OCI-LY1 (cell line): Measurements from ENCODE around the gene AJUBA.
A peak's percentile ranks its signal among the peaks of the same experiment; 100 is the strongest.

Experiments
- H2AFZ ChIP-seq: fragments of 200-600 bp; sonication (generic), shearing (Covaris generic); 2 replicates; pipeline ENCODE4 v1.6.0; 2014; ENCODE audit warnings: antibody characterized with exemption, mild to moderate bottlenecking, low read length
- H3F3A ChIP-seq: fragments of 200-600 bp; sonication (generic), shearing (Covaris generic); 2 replicates; pipeline ENCODE4 v1.6.0; 2014; ENCODE audit warnings: mild to moderate bottlenecking, antibody characterized with exemption, low read length, moderate library complexity; ENCODE audit not compliant: insufficient read depth
- H3K27ac ChIP-seq: fragments of 200-600 bp; sonication (generic); 2 replicates; pipeline ENCODE4 v1.5.1; 2014; ENCODE audit warnings: low read length, mixed run types, mild to moderate bottlenecking, low read depth; ENCODE audit not compliant: poor library complexity, severe bottlenecking
- H3K27me3 ChIP-seq: fragments of 200-600 bp; sonication (generic); 2 replicates; pipeline ENCODE4 v1.6.0; 2014; ENCODE audit warnings: antibody characterized with exemption, mild to moderate bottlenecking, low read length, moderate library complexity; ENCODE audit not compliant: insufficient read depth
- H3K36me3 ChIP-seq: fragments of 200-600 bp; sonication (generic); 2 replicates; pipeline ENCODE4 v1.6.1; 2014; ENCODE audit warnings: mild to moderate bottlenecking, antibody characterized with exemption, low read length, moderate library complexity, mixed read lengths; ENCODE audit not compliant: insufficient read depth
- H3K4me1 ChIP-seq: fragments of 200-600 bp; sonication (generic); 2 replicates; pipeline ENCODE4 v1.5.1; 2014; ENCODE audit warnings: mild to moderate bottlenecking, low read length, moderate library complexity; ENCODE audit not compliant: insufficient read depth, severe bottlenecking
- H3K4me2 ChIP-seq: fragments of 200-600 bp; sonication (generic), shearing (Covaris generic); 2 replicates; pipeline ENCODE4 v1.6.1; 2014; ENCODE audit warnings: low read length
- H3K4me3 ChIP-seq: fragments of 200-600 bp; sonication (generic); 2 replicates; pipeline ENCODE4 v1.5.1; 2014; ENCODE audit warnings: low read length, low read depth, mild to moderate bottlenecking, mixed read lengths; ENCODE audit not compliant: poor library complexity, severe bottlenecking
- H3K79me2 ChIP-seq: fragments of 200-600 bp; shearing (Covaris generic); 2 replicates; pipeline ENCODE4 v1.6.1; 2016; ENCODE audit warnings: mixed run types, low read length, mixed read lengths; ENCODE audit not compliant: insufficient read depth
- H3K9ac ChIP-seq: fragments of 200-600 bp; sonication (generic), shearing (Covaris generic); 2 replicates; pipeline ENCODE4 v1.6.1; 2014; ENCODE audit warnings: mild to moderate bottlenecking, low read length, mixed read lengths
- H3K9me2 ChIP-seq: fragments of 200-600 bp; sonication (generic), shearing (Covaris generic); 2 replicates; pipeline ENCODE4 v1.6.1; 2014; ENCODE audit warnings: low read depth, mild to moderate bottlenecking, low read length, mixed read lengths
- H3K9me3 ChIP-seq: fragments of 200-600 bp; shearing (Covaris generic); 2 replicates; pipeline ENCODE4 v1.6.1; 2014; ENCODE audit warnings: low read length, mixed read lengths
- H4K20me1 ChIP-seq: fragments of 200-600 bp; sonication (generic), shearing (Covaris generic); 2 replicates; pipeline ENCODE4 v1.6.0; 2016; ENCODE audit warnings: mild to moderate bottlenecking, low read length; ENCODE audit not compliant: insufficient read depth
- EZH2 ChIP-seq: fragments of 200-600 bp; sonication (generic), shearing (Covaris generic); IDR thresholded peaks from 2 replicates; pipeline ENCODE4 v1.8.0; 2017; ENCODE audit warnings: borderline replicate concordance, mixed run types, mild to moderate bottlenecking, antibody characterized with exemption, low read length, moderate library complexity, mixed read lengths
- TF ChIP-seq, protein P1 (sequence below): fragments of 200-600 bp; sonication (generic), shearing (Covaris generic); IDR thresholded peaks from 2 replicates; pipeline ENCODE4 v1.5.1; 2017; ENCODE audit warnings: mild to moderate bottlenecking, antibody characterized with exemption, low read length, moderate library complexity, mixed read lengths

AJUBA gene

GRCh38 chr14:22980672-22981089, 1.7 kb downstream of the AJUBA start:
- H3K36me3 ChIP-seq, result no peaks in the 10 kb centered on the region
- H4K20me1 ChIP-seq, result no peaks in the 10 kb centered on the region
- H3K4me3 ChIP-seq, result peak overlapping the region; percentile 7
- H3K4me2 ChIP-seq, result peak overlapping the region; percentile 32; the same call in 1 of the 2 replicates
- TF ChIP-seq, protein P1, sequence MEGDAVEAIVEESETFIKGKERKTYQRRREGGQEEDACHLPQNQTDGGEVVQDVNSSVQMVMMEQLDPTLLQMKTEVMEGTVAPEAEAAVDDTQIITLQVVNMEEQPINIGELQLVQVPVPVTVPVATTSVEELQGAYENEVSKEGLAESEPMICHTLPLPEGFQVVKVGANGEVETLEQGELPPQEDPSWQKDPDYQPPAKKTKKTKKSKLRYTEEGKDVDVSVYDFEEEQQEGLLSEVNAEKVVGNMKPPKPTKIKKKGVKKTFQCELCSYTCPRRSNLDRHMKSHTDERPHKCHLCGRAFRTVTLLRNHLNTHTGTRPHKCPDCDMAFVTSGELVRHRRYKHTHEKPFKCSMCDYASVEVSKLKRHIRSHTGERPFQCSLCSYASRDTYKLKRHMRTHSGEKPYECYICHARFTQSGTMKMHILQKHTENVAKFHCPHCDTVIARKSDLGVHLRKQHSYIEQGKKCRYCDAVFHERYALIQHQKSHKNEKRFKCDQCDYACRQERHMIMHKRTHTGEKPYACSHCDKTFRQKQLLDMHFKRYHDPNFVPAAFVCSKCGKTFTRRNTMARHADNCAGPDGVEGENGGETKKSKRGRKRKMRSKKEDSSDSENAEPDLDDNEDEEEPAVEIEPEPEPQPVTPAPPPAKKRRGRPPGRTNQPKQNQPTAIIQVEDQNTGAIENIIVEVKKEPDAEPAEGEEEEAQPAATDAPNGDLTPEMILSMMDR, result no peak
- no peak for TF ChIP-seq EZH2
- H2AFZ ChIP-seq, result no peak overlapping the region
- no peaks in the 10 kb centered on the region for H3K79me2 ChIP-seq
- no peak overlapping the region for H3K27ac ChIP-seq
- H3K9ac ChIP-seq, result no peak overlapping the region
- H3K27me3 ChIP-seq, result 0 out of 2 replicates have a peak, but pooled peaks cover 3% of the 10 kb centered on the region
- peaks cover 21% of the 10 kb centered on the region for H3K4me1 ChIP-seq
- no peaks in the 10 kb centered on the region for H3K9me2 ChIP-seq
- no peaks in the 10 kb centered on the region for H3K9me3 ChIP-seq
- H3F3A ChIP-seq, result no peaks in the 10 kb centered on the region

GRCh38 chr14:22979748-22980392, 2.5 kb downstream of the AJUBA start:
- H3K27ac ChIP-seq, result no peak overlapping the region
- H3K9ac ChIP-seq, result no peak overlapping the region
- H3K9me2 ChIP-seq, result no peaks in the 10 kb centered on the region
- TF ChIP-seq, protein P1, result no peak
- TF ChIP-seq EZH2, result no peak
- no peaks in the 10 kb centered on the region for H4K20me1 ChIP-seq
- no peak overlapping the region for H2AFZ ChIP-seq
- peaks cover 21% of the 10 kb centered on the region for H3K4me1 ChIP-seq
- H3K36me3 ChIP-seq, result no peaks in the 10 kb centered on the region
- no peaks in the 10 kb centered on the region for H3K9me3 ChIP-seq
- H3K27me3 ChIP-seq, result peaks cover 3% of the 10 kb centered on the region; the same call in 1 of the 2 replicates
- no peak overlapping the region; the same call in 1 of the 2 replicates for H3K4me2 ChIP-seq
- H3K4me3 ChIP-seq, result no peak overlapping the region
- H3K79me2 ChIP-seq, result no peaks in the 10 kb centered on the region
- H3F3A ChIP-seq, result no peaks in the 10 kb centered on the region

DNA sequence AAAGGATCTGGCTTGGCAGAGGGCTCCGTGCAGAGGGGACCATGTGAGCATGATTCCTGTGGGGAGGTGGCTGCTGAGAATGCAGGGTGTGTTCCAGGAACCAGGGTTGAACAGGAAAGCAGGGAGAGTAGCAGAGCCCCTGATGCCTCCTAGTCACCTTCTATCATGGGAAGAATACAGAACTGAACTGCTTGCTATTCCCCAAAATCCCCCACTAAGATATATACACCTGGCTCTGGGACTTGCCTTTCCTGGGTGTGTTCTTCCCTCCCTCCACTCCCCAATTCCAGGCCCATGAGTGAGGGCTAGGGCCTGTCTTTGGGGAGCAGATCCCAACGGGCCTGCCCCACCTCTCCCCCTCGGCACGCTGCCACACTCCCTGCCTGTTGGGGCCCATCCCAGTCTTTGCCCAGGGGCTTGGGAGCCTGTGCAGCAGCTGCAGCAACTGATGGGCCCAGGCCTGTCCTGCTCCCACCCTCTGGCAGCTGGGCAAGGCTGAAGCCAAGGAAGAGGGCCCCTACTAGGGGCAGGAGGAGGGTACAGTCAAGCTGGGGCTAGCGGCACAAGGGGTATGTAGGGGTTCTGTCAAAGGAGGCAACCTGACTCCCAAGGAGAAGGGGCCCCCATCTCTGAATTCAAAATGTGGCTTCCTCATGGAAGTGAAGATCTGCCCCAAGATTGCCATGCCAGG, 3.2 kb downstream of the AJUBA start:
- Histone ChIP-seq H3K4me1 (peaks cover 21% of the 10 kb centered on the region), H3F3A (no peaks in the 10 kb centered on the region), H3K9me2 (no peaks in the 10 kb centered on the region), H2AFZ (no peak overlapping the region), H3K79me2 (no peaks in the 10 kb centered on the region), H3K9ac (no peak overlapping the region), H3K9me3 (no peaks in the 10 kb centered on the region), H3K27me3 (peaks cover 3% of the 10 kb centered on the region; the same call in 1 of the 2 replicates), H3K4me3 (no peak overlapping the region), H3K4me2 (no peak overlapping the region), H4K20me1 (no peaks in the 10 kb centered on the region), H3K27ac (no peak overlapping the region), H3K36me3 (no peaks in the 10 kb centered on the region)
- TF ChIP-seq, protein P1, result no peak
- TF ChIP-seq EZH2, result no peak
